IMR-90 (cell line): ENCODE data around the gene SDCCAG8. TPM values are rescaled to one million over a fixed set of nuclear protein-coding genes. Genes with fewer than 3 reads are reported as not detected.

Experiments
- ATAC-seq: fragments of 200-7000 bp; cut with Tn5 transposase; 2 replicates; pipeline ENCODE4 v1.9.1; 2020; ENCODE audit warnings: low read depth, mild to moderate bottlenecking, moderate library complexity
- BruUV-seq: library from RNA; stranded (reverse); fragments of 400-500 nt; replicated peaks from 2 replicates; lab custom pipeline; 2021; lab: Mats Ljungman, UMichigan
- CTCF ChIA-PET: fragments of 300-600 bp; formaldehyde crosslinking; extraction: SDS; loops from one replicate; lab custom pipeline; 2021; ENCODE audit warnings: antibody characterized with exemption; lab: Yijun Ruan, JAX
- POLR2A ChIA-PET: fragments of 300-600 bp; sonication (Branson Sonifier 250); formaldehyde crosslinking; loops from one replicate; lab custom pipeline; 2022; ENCODE audit warnings: antibody characterized with exemption; ENCODE audit not compliant: unreplicated experiment; lab: Charles Lee
- DNase-seq: peaks from one replicate; pipeline ENCODE4 v3.0.0; 2013
- H2AFZ ChIP-seq: replicated peaks from 2 replicates; pipeline ENCODE3; 2013; ENCODE audit warnings: low read length, mild to moderate bottlenecking; ENCODE audit not compliant: poor library complexity
- H2AK5ac ChIP-seq: 2 replicates; pipeline ENCODE4 v1.6.1; 2013; ENCODE audit warnings: low read depth, low read length, inconsistent platforms
- H2AK9ac ChIP-seq: replicated peaks from 2 replicates; pipeline ENCODE3; 2013; ENCODE audit warnings: mild to moderate bottlenecking, low read depth, low read length, moderate library complexity; ENCODE audit not compliant: poor library complexity
- H2BK120ac ChIP-seq: 2 replicates; pipeline ENCODE4 v1.6.1; 2013; ENCODE audit warnings: low read depth, low read length, inconsistent platforms
- H2BK15ac ChIP-seq: 3 replicates; pipeline ENCODE4 v1.6.1; 2013; ENCODE audit warnings: low read depth, low read length, inconsistent platforms
- H2BK20ac ChIP-seq: 2 replicates; pipeline ENCODE4 v1.6.1; 2013; ENCODE audit warnings: low read depth, mild to moderate bottlenecking, inconsistent platforms, low read length, moderate library complexity
- H2BK5ac ChIP-seq: 2 replicates; pipeline ENCODE4 v1.6.1; 2013; ENCODE audit warnings: mild to moderate bottlenecking, low read depth, low read length, inconsistent platforms; ENCODE audit not compliant: poor library complexity, severe bottlenecking
- H3K14ac ChIP-seq: replicated peaks from 2 replicates; pipeline ENCODE4 v1.6.1; 2013; ENCODE audit warnings: low read depth, low read length, inconsistent platforms
- H3K18ac ChIP-seq: 2 replicates; pipeline ENCODE4 v1.6.1; 2013; ENCODE audit warnings: low read depth, low read length, control low read depth
- H3K23ac ChIP-seq: 2 replicates; pipeline ENCODE4 v1.6.1; 2013; ENCODE audit warnings: low read depth, low read length, inconsistent platforms
- H3K27ac ChIP-seq: 2 replicates; pipeline ENCODE4 v1.5.1; 2013; ENCODE audit warnings: mild to moderate bottlenecking, control low read depth, low read length; ENCODE audit not compliant: insufficient read depth
- H3K27me3 ChIP-seq: 2 replicates; pipeline ENCODE4 v1.6.1; 2013; ENCODE audit warnings: low read length; ENCODE audit not compliant: control insufficient read depth, insufficient read depth
- H3K36me3 ChIP-seq: 2 replicates; pipeline ENCODE4 v1.6.1; 2013; ENCODE audit warnings: low read length, mixed read lengths; ENCODE audit not compliant: control insufficient read depth, insufficient read depth
- H3K4ac ChIP-seq: 2 replicates; pipeline ENCODE4 v1.6.1; 2013; ENCODE audit warnings: low read depth, low read length, inconsistent platforms
- H3K4me1 ChIP-seq: 2 replicates; pipeline ENCODE4 v1.6.1; 2013; ENCODE audit warnings: low read length, mixed read lengths; ENCODE audit not compliant: control insufficient read depth, insufficient read depth
- H3K4me2 ChIP-seq: 2 replicates; pipeline ENCODE4 v1.6.1; 2013; ENCODE audit warnings: low read depth, mild to moderate bottlenecking, control low read depth, low read length, moderate library complexity
- H3K4me3 ChIP-seq: 2 replicates; pipeline ENCODE4 v1.5.1; 2013; ENCODE audit warnings: low read depth, mild to moderate bottlenecking, control low read depth, low read length, moderate library complexity; ENCODE audit not compliant: insufficient read depth
- H3K56ac ChIP-seq: 2 replicates; pipeline ENCODE4 v1.6.1; 2013; ENCODE audit warnings: low read length, inconsistent platforms; ENCODE audit not compliant: insufficient read depth; ENCODE audit errors: extremely low read depth
- H3K79me1 ChIP-seq, 2 experiments: 2 replicates each; pipeline ENCODE4 v1.6.1; 2013; ENCODE audit warnings: low read length in 2 of 2, inconsistent platforms in 1 of 2, low read depth in 1 of 2
- H3K9ac ChIP-seq: 2 replicates; pipeline ENCODE4 v1.6.1; 2013; ENCODE audit warnings: low read depth, low read length, control low read depth
- H3K9me1 ChIP-seq: 2 replicates; pipeline ENCODE4 v1.6.1; 2013; ENCODE audit warnings: low read length, inconsistent platforms; ENCODE audit not compliant: insufficient read depth
- H3K9me3 ChIP-seq: 2 replicates; pipeline ENCODE4 v1.6.1; 2013; ENCODE audit warnings: low read length; ENCODE audit not compliant: control insufficient read depth, insufficient read depth
- H4K20me1 ChIP-seq: 2 replicates; pipeline ENCODE4 v1.6.1; 2013; ENCODE audit warnings: low read length, inconsistent platforms; ENCODE audit not compliant: insufficient read depth
- H4K5ac ChIP-seq: 2 replicates; pipeline ENCODE4 v1.6.1; 2013; ENCODE audit warnings: mild to moderate bottlenecking, low read depth, low read length, control low read depth
- H4K8ac ChIP-seq, 2 experiments: 2 replicates each; pipeline ENCODE4 v1.6.1; 2013; ENCODE audit warnings: low read depth in 2 of 2, low read length in 2 of 2, control low read depth in 1 of 2, inconsistent platforms in 1 of 2
- H4K91ac ChIP-seq: 2 replicates; pipeline ENCODE4 v1.6.1; 2013; ENCODE audit warnings: low read depth, low read length, inconsistent platforms; ENCODE audit not compliant: insufficient read depth
- BHLHE40 ChIP-seq: fragments of 150-350 bp; IDR thresholded peaks from 2 replicates; pipeline ENCODE4 v1.6.1; 2016; ENCODE audit warnings: mild to moderate bottlenecking, low read depth, low read length
- CEBPB ChIP-seq: IDR thresholded peaks from 2 replicates; pipeline ENCODE4 v1.6.1; 2012; ENCODE audit warnings: low read depth, low read length, improper control_type of control experiment
- CHD1 ChIP-seq: IDR thresholded peaks from 2 replicates; pipeline ENCODE4 v1.6.1; 2012; ENCODE audit warnings: low read depth, low read length, improper control_type of control experiment
- FOS ChIP-seq: fragments of 150-350 bp; IDR thresholded peaks from 2 replicates; pipeline ENCODE4 v1.6.1; 2016; ENCODE audit warnings: low read depth, low read length
- MAFK ChIP-seq: IDR thresholded peaks from 2 replicates; pipeline ENCODE4 v1.6.1; 2012; ENCODE audit warnings: low read depth, low read length, improper control_type of control experiment
- MAZ ChIP-seq: IDR thresholded peaks from 2 replicates; pipeline ENCODE4 v1.6.1; 2012; ENCODE audit warnings: low read depth, mild to moderate bottlenecking, low read length, improper control_type of control experiment, moderate library complexity, borderline replicate concordance
- NFE2L2 ChIP-seq: fragments of 150-350 bp; IDR thresholded peaks from 2 replicates; pipeline ENCODE4 v1.6.1; 2016; ENCODE audit warnings: low read depth, mild to moderate bottlenecking, low read length
- RAD21 ChIP-seq: IDR thresholded peaks from 2 replicates; pipeline ENCODE4 v1.6.1; 2012; ENCODE audit warnings: low read length, improper control_type of control experiment
- RCOR1 ChIP-seq: IDR thresholded peaks from 2 replicates; pipeline ENCODE4 v1.6.1; 2012; ENCODE audit warnings: mild to moderate bottlenecking, low read length, improper control_type of control experiment; ENCODE audit not compliant: insufficient replicate concordance
- RFX5 ChIP-seq: IDR thresholded peaks from 2 replicates; pipeline ENCODE4 v1.8.0; 2012; ENCODE audit warnings: low read depth, mild to moderate bottlenecking, low read length, moderate library complexity
- whole genome bisulfite sequencing, 2 experiments: methylation state at CpG; one replicate each; pipeline versions ENCODE4 v1.1.5 to v1.1.7; 2013; ENCODE audit warnings: missing lambda C conversion rate in 2 of 2; ENCODE audit not compliant: insufficient read length in 1 of 2; ENCODE audit errors: extremely low coverage in 2 of 2; 5-methylcytosine and 5-hydroxymethylcytosine counted together
- dilution Hi-C: fragments of 300-500 bp; cut with HindIII; formaldehyde crosslinking; loops from one replicate; pipeline ENCODE4 v1.14.3; 2018; ENCODE audit warnings: low sequenced_read_pairs; ENCODE audit not compliant: unreplicated experiment
- in situ Hi-C: fragments of 300-500 bp; cut with MboI; formaldehyde crosslinking; loops from 3 replicates; pipeline ENCODE4 v1.14.3; 2019; ENCODE audit warnings: low sequenced_read_pairs, inconsistent platforms, mixed read lengths
- intact Hi-C: fragments of 100-400 bp; cut with micrococcal nuclease; formaldehyde crosslinking; loops from 2 replicates; pipeline ENCODE4 v1.10.0; 2022
- polyA plus RNA-seq, 3 experiments: library from polyadenylated mRNA; depleted of rRNA; stranded (reverse); fragments of >200 nt; gene quantifications; 2 replicates each; pipeline ENCODE4 v1.2.3, GENCODE V29; 2012; ENCODE audit warnings: low replicate concordance in 1 of 3
- total RNA-seq: library from RNA; depleted of rRNA; stranded (reverse); fragments of >200 nt; gene quantifications from 2 replicates; pipeline ENCODE4 v1.2.3, GENCODE V29; 2012
- TF ChIP-seq, protein P1 (sequence below): conservative IDR thresholded peaks from 2 replicates; pipeline ENCODE4 v1.5.1; 2012; ENCODE audit warnings: mild to moderate bottlenecking, low read depth, low read length, improper control_type of control experiment

Gene SDCCAG8
- total and polyA plus RNA-seq, 2 of the 4 experiments (the other 2 are of a cell fraction) = 25.2 to 46.8 TPM

DNA sequence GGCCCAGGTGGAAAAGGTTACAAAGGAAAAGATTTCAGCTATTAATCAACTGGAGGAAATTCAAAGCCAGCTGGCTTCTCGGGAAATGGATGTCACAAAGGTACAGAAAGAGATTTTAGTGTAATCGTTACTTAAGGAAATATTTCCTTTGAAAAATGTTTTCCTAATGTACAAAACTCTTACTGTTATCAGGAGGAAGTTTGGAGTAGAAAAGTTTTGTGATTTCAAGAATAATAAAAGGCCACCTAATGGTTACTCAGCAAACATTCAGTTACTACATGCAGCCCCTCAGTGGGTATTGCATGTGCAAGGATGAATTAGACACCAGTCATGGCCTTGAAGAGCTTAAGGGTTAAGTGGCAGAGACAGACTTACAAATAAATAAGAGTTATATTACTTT, 85.2 kb downstream of the SDCCAG8 start:
- H3K36me3 ChIP-seq = peaks cover 6% of the 10 kb centered on the region; the same call in 1 of the 2 replicates
- H3K27ac ChIP-seq = no peak overlapping the region
- H3K18ac ChIP-seq = no peak overlapping the region
- ATAC-seq (no peak), DNase-seq (peak; percentile 49)
- H3K23ac ChIP-seq = no peak overlapping the region
- no peak overlapping the region for H2AK9ac ChIP-seq
- in situ Hi-C loops = loop anchor here (5.0 kb wide), 1 partner anchor 931 kb away; no protein-coding TSS in a partner anchor
- no peak overlapping the region for H2BK120ac ChIP-seq
- intact Hi-C loops = loop anchor here (5.0 kb wide), 1 partner anchor 706 kb away; no protein-coding TSS in a partner anchor
- peaks cover 0 to 4% of the 10 kb centered on the region in 2 experiments; a peak in 3 of 4 replicates for H3K79me1 ChIP-seq
- H4K5ac ChIP-seq = no peak overlapping the region
- no peak overlapping the region for H3K4me3 ChIP-seq
- H2BK20ac ChIP-seq = no peak overlapping the region
- no peak overlapping the region for H4K91ac ChIP-seq
- no peak overlapping the region for H3K9ac ChIP-seq
- no peak overlapping the region; a peak in 1 of 4 replicates for H4K8ac ChIP-seq
- H3K27me3 ChIP-seq = no peaks in the 10 kb centered on the region
- no peak overlapping the region for H2AK5ac ChIP-seq
- ChIA-PET POLR2A (no interaction called here), CTCF (no interaction called here)
- no TSS peak for BruUV-seq
- dilution Hi-C loops = no loop called here
- no peaks in the 10 kb centered on the region for H3K9me3 ChIP-seq
- no peaks in the 10 kb centered on the region for H3K4me1 ChIP-seq
- H3K14ac ChIP-seq = no peak overlapping the region
- no peak overlapping the region for H2BK15ac ChIP-seq
- H2BK5ac ChIP-seq = no peak overlapping the region
- no peak overlapping the region for H3K56ac ChIP-seq
- TF ChIP-seq RFX5 (no peak), RAD21 (no peak), CHD1 (no peak), NFE2L2 (peak; percentile 31; the same call in 1 of the 2 replicates), CEBPB (peak; percentile 24; the same call in 1 of the 2 replicates), FOS (no peak), RCOR1 (no peak), BHLHE40 (no peak), MAZ (no peak), MAFK (no peak)
- TF ChIP-seq, protein P1, sequence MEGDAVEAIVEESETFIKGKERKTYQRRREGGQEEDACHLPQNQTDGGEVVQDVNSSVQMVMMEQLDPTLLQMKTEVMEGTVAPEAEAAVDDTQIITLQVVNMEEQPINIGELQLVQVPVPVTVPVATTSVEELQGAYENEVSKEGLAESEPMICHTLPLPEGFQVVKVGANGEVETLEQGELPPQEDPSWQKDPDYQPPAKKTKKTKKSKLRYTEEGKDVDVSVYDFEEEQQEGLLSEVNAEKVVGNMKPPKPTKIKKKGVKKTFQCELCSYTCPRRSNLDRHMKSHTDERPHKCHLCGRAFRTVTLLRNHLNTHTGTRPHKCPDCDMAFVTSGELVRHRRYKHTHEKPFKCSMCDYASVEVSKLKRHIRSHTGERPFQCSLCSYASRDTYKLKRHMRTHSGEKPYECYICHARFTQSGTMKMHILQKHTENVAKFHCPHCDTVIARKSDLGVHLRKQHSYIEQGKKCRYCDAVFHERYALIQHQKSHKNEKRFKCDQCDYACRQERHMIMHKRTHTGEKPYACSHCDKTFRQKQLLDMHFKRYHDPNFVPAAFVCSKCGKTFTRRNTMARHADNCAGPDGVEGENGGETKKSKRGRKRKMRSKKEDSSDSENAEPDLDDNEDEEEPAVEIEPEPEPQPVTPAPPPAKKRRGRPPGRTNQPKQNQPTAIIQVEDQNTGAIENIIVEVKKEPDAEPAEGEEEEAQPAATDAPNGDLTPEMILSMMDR = no peak
- WGBS, 2 experiments = no CpG with 5 or more reads among the region's 2 CpGs
- H2AFZ ChIP-seq = no peak overlapping the region
- H4K20me1 ChIP-seq = no peaks in the 10 kb centered on the region; the same call in 1 of the 2 replicates
- no peaks in the 10 kb centered on the region for H3K9me1 ChIP-seq
- H3K4me2 ChIP-seq = no peak overlapping the region
- no peak overlapping the region for H3K4ac ChIP-seq
